GM23248 (cell line): Measurements from ENCODE around the gene KAZN. TPM values are rescaled to one million over a fixed set of nuclear protein-coding genes. Genes with fewer than 3 reads are reported as not detected.
A peak's percentile ranks its signal among the peaks of the same experiment; 100 is the strongest.

Source experiments
- DNase-seq: peaks from one replicate; pipeline ENCODE4 v3.0.0-alpha.2; 2015
- H2AFZ ChIP-seq: fragments of 200-600 bp; sonication (generic); 2 replicates; pipeline ENCODE4 v1.6.1; 2016; ENCODE audit warnings: antibody characterized with exemption
- H3F3A ChIP-seq: fragments of 200-600 bp; sonication (generic); 2 replicates; pipeline ENCODE4 v1.6.1; 2016; ENCODE audit warnings: mild to moderate bottlenecking, antibody characterized with exemption, mixed run types; ENCODE audit not compliant: insufficient read depth
- H3K27ac ChIP-seq: fragments of 200-600 bp; sonication (generic); 2 replicates; pipeline ENCODE4 v1.5.1; 2016; ENCODE audit warnings: mild to moderate bottlenecking
- H3K27me3 ChIP-seq: fragments of 200-600 bp; sonication (generic); replicated peaks from 2 replicates; pipeline ENCODE4 v1.6.1; 2016; ENCODE audit warnings: mild to moderate bottlenecking; ENCODE audit not compliant: insufficient read depth
- H3K36me3 ChIP-seq: fragments of 200-600 bp; sonication (generic); 2 replicates; pipeline ENCODE4 v1.6.1; 2016; ENCODE audit warnings: low read depth, mild to moderate bottlenecking
- H3K4me1 ChIP-seq: fragments of 200-600 bp; sonication (generic); 2 replicates; pipeline ENCODE4 v1.6.1; 2016; ENCODE audit warnings: mild to moderate bottlenecking; ENCODE audit not compliant: insufficient read depth
- H3K4me2 ChIP-seq: fragments of 200-600 bp; sonication (generic); one replicate; pipeline ENCODE4 v1.6.1; 2016; ENCODE audit warnings: mild to moderate bottlenecking; ENCODE audit not compliant: unreplicated experiment
- H3K4me3 ChIP-seq: fragments of 200-600 bp; sonication (generic); 2 replicates; pipeline ENCODE4 v1.5.1; 2016; ENCODE audit warnings: mild to moderate bottlenecking
- H3K79me2 ChIP-seq: fragments of 200-600 bp; sonication (generic); 2 replicates; pipeline ENCODE4 v1.6.1; 2016; ENCODE audit warnings: mild to moderate bottlenecking; ENCODE audit not compliant: insufficient read depth
- H3K9ac ChIP-seq: fragments of 200-600 bp; sonication (generic); 2 replicates; pipeline ENCODE4 v1.6.1; 2016; ENCODE audit warnings: mild to moderate bottlenecking
- H3K9me2 ChIP-seq: fragments of 200-600 bp; sonication (generic); 2 replicates; pipeline ENCODE4 v1.6.1; 2016; ENCODE audit warnings: mixed run types, mild to moderate bottlenecking, moderate library complexity; ENCODE audit not compliant: insufficient read depth
- H3K9me3 ChIP-seq: fragments of 200-600 bp; sonication (generic); one replicate; pipeline ENCODE4 v1.6.1; 2017; ENCODE audit warnings: low read depth
- H4K20me1 ChIP-seq: fragments of 200-600 bp; sonication (generic); 2 replicates; pipeline ENCODE4 v1.6.0; 2016; ENCODE audit not compliant: insufficient read depth
- EZH2 ChIP-seq: fragments of 200-600 bp; sonication (generic); IDR thresholded peaks from 2 replicates; pipeline ENCODE4 v1.6.1; 2018; ENCODE audit warnings: antibody characterized with exemption, mild to moderate bottlenecking; ENCODE audit not compliant: insufficient read depth, poor library complexity, severe bottlenecking
- EZH2phosphoT487 ChIP-seq: fragments of 200-600 bp; sonication (generic); IDR thresholded peaks from 2 replicates; pipeline ENCODE4 v1.6.1; 2018; ENCODE audit warnings: antibody characterized with exemption, moderate library complexity, mild to moderate bottlenecking, low read depth; ENCODE audit not compliant: insufficient read depth
- WGBS, 2 experiments: methylation state at CpG; one replicate each; pipeline ENCODE4 v1.1.6; 2015 to 2017; ENCODE audit warnings: low lambda C conversion rate in 2 of 2, low coverage in 1 of 2; ENCODE audit errors: missing lambda C conversion rate in 2 of 2; 5-methylcytosine and 5-hydroxymethylcytosine counted together
- in situ Hi-C: fragments of 300-500 bp; cut with MboI; formaldehyde crosslinking; loops from 2 replicates; pipeline ENCODE4 v1.15.0; 2020
- polyA plus RNA-seq: library from polyadenylated mRNA; unstranded; fragments of >200 nt; fragmentation: Nextera tagmentation; extraction: Ambion mirVana; gene quantifications from 2 replicates; pipeline ENCODE4 v1.2.1, GENCODE V29; 2016
- total RNA-seq: library from RNA; depleted of rRNA; stranded (reverse); fragments of >200 nt; shearing (Covaris generic); gene quantifications from 2 replicates; pipeline ENCODE4 v1.2.3, GENCODE V29; 2014

The KAZN gene
- total and polyA plus RNA-seq, 2 experiments from 2014 or later = 4.9 to 7.2 TPM

- Histone ChIP-seq H3K4me2 (no peak overlapping the region), H4K20me1 (0 out of 2 replicates have a peak, but pooled peaks cover 3% of the 10 kb centered on the region), H3K4me1 (peaks cover 14% of the 10 kb centered on the region), H3K79me2 (peaks cover 34% of the 10 kb centered on the region), H3K27me3 (no peaks in the 10 kb centered on the region), H3F3A (peaks cover 16% of the 10 kb centered on the region; the same call in 1 of the 2 replicates), H3K9me3 (no peaks in the 10 kb centered on the region), H3K9ac (no peak overlapping the region), H3K4me3 (0 out of 2 replicates have a peak overlapping the region, but pooled peaks have one; percentile 81), H2AFZ (no peak overlapping the region), H3K36me3 (no peaks in the 10 kb centered on the region), H3K27ac (no peak overlapping the region), H3K9me2 (no peaks in the 10 kb centered on the region)
- WGBS, 2 experiments = 57 to 66% methylated on average over 3 of the region's 3 CpGs
- TF ChIP-seq EZH2phosphoT487 (no peak), EZH2 (no peak)
- no peak for DNase-seq
- in situ Hi-C loops = loop anchor here (10.0 kb wide), 1 partner anchor 109 kb away; no protein-coding TSS in a partner anchor
Observed at GRCh38 chr1:14926229-14926628, 327.7 kb downstream of the KAZN start.

GRCh38 chr1:14926818-14927575, 328.5 kb downstream of the KAZN start:
- Histone ChIP-seq H3K9ac (no peak overlapping the region), H3K9me3 (no peaks in the 10 kb centered on the region), H2AFZ (no peak overlapping the region), H3K4me2 (no peak overlapping the region), H3K27me3 (no peaks in the 10 kb centered on the region), H3K36me3 (no peaks in the 10 kb centered on the region), H3F3A (peaks cover 13% of the 10 kb centered on the region; the same call in 1 of the 2 replicates), H3K27ac (no peak overlapping the region), H4K20me1 (0 out of 2 replicates have a peak, but pooled peaks cover 3% of the 10 kb centered on the region), H3K4me3 (no peak overlapping the region), H3K4me1 (peaks cover 14% of the 10 kb centered on the region), H3K9me2 (no peaks in the 10 kb centered on the region), H3K79me2 (peaks cover 34% of the 10 kb centered on the region)
- 87 to 93% methylated on average over 12 of the region's 12 CpGs for WGBS, 2 experiments
- no peak for TF ChIP-seq EZH2
- no peak for TF ChIP-seq EZH2phosphoT487
- in situ Hi-C loops = loop anchor here (10.0 kb wide), 1 partner anchor 108 kb away; no protein-coding TSS in a partner anchor
- no peak for DNase-seq

GRCh38 chr1:14928412-14928811, 329.9 kb downstream of the KAZN start:
- Histone ChIP-seq H3K4me1 (peaks cover 14% of the 10 kb centered on the region), H3K27ac (no peak overlapping the region), H3K9me2 (no peaks in the 10 kb centered on the region), H3K27me3 (no peaks in the 10 kb centered on the region), H3K9ac (no peak overlapping the region), H3K4me3 (no peak overlapping the region), H3K4me2 (no peak overlapping the region), H4K20me1 (0 out of 2 replicates have a peak, but pooled peaks cover 3% of the 10 kb centered on the region), H2AFZ (no peak overlapping the region), H3K79me2 (peaks cover 34% of the 10 kb centered on the region), H3K9me3 (no peaks in the 10 kb centered on the region), H3F3A (peaks cover 5% of the 10 kb centered on the region; the same call in 1 of the 2 replicates), H3K36me3 (no peaks in the 10 kb centered on the region)
- TF ChIP-seq EZH2phosphoT487 = no peak
- no peak for TF ChIP-seq EZH2
- WGBS, 2 experiments = 87 to 89% methylated on average over 7 of the region's 7 CpGs
- DNase-seq = no peak
- in situ Hi-C loops = loop anchor here (10.0 kb wide), 1 partner anchor 106 kb away; no protein-coding TSS in a partner anchor

- no peak overlapping the region for H3K9ac ChIP-seq
- peaks cover 14% of the 10 kb centered on the region for H3K4me1 ChIP-seq
- peak overlapping the region; percentile 41 for H3K4me2 ChIP-seq
- H3F3A ChIP-seq = 0 out of 2 replicates have a peak, but pooled peaks cover 3% of the 10 kb centered on the region
- no peaks in the 10 kb centered on the region for H3K36me3 ChIP-seq
- TF ChIP-seq EZH2 (no peak), EZH2phosphoT487 (no peak)
- 0 out of 2 replicates have a peak, but pooled peaks cover 3% of the 10 kb centered on the region for H4K20me1 ChIP-seq
- in situ Hi-C loops = loop anchor here (10.0 kb wide), 1 partner anchor 106 kb away; no protein-coding TSS in a partner anchor
- no peak for DNase-seq
- peak overlapping the region; percentile 3; the same call in 1 of the 2 replicates for H2AFZ ChIP-seq
- H3K27me3 ChIP-seq = no peaks in the 10 kb centered on the region
- WGBS, 2 experiments = 74 to 77% methylated on average over 2 of the region's 2 CpGs
- H3K4me3 ChIP-seq = no peak overlapping the region
- no peak overlapping the region for H3K27ac ChIP-seq
- peaks cover 34% of the 10 kb centered on the region for H3K79me2 ChIP-seq
- H3K9me2 ChIP-seq = no peaks in the 10 kb centered on the region
- H3K9me3 ChIP-seq = no peaks in the 10 kb centered on the region
Observed at GRCh38 chr1:14928886-14929546, 330.5 kb downstream of the KAZN start.
